HG02970 (cell line): Measurements from ENCODE around the gene MRPL46.

Experiments used
- ATAC-seq: cut with Tn5 transposase; IDR thresholded peaks from one replicate; pipeline ENCODE4 v1.9.1; 2021; ENCODE audit warnings: mild to moderate bottlenecking, moderate library complexity, moderate number of reproducible peaks; ENCODE audit not compliant: unreplicated experiment, low FRiP score

The MRPL46 gene

DNA sequence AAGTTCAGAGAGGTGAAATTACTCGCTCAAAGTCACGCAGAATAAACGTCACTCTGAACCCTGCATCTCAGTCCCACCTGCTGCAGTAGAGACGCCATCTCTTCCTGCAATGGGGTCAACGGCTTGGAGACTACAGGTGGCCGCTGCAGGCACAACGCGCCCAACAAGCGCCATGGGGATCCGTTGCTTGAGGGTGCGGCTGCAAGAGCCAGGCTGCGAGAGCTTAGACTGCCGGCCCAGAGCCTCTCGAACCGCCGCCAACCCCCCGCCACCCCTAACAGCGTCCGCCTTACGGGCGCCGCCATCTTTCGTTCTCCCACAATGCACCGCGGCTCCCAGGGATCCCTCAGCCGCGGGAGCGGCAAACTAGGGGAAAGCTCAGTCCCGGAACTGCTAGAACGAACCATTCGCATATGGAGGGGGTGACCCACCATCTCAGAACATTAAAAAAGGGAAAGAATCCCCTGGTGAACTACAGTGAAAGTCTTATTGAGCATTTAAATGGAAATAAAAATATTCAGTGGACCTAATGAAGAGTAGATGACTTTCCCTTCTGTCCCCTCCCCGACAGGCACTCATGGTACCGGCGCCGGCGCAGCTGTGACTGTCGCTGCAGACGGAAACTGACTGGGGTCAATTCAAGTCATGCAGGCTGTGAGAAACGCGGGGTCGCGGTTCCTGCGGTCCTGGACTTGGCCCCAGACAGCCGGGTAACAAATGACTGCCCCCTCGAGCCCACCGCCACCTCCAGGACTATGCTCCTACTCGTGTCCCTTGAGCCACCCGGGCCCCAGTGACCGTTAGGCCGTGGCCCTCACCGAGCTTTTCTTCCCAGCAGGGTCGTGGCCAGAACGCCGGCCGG is at the start of gene MRPL46, which contains the start of gene MRPS11:
TSS of gene MRPL46 (minus strand) at position 316 of the 862 bp plus-strand sequence. CDS start at position 305, 11 bp downstream.
TSS of gene MRPS11 (plus strand) at position 636 of the 862 bp plus-strand sequence. CDS start at position 646, 10 bp downstream.
- ATAC-seq, result peak; percentile 89

DNA sequence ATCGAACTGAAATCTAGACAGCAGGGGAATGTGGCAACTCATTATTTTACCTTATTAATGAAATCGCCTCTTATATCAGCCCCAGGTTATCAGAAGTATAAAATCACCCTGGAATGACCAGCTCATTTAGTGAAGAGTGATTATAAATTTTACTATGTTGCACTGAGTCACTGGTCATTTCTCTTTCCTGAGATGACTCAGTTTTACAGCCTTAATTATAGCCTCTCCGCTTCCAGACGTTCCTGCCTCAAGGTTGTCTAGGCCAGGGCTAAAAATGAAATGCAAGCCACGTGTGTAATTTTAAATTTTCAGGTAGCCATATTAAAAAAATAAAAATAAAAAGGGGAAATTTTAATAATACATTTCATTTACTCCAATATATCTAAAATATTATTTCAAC is 46.0 kb upstream of the MRPL46 start:
- no peak for ATAC-seq

DNA sequence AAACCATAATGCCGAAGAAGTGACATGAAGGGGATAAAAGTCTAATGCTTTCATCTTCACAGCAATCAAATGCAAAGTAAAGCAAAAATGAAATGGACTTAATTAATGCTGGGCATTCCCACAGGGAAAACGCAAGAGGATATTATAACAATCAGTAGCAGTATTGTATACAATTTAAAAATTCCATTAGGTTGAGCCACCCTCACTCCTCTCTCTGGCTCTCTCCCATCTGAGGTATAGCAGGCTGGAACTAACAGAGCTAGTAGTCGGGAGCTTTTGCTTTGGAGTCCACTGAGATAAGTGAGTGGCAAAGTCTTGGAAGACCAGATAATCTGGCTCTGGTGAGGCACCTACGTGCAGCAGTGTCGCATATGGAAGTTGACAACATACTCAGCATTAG is 45.4 kb upstream of the MRPL46 start:
- no peak for ATAC-seq

DNA sequence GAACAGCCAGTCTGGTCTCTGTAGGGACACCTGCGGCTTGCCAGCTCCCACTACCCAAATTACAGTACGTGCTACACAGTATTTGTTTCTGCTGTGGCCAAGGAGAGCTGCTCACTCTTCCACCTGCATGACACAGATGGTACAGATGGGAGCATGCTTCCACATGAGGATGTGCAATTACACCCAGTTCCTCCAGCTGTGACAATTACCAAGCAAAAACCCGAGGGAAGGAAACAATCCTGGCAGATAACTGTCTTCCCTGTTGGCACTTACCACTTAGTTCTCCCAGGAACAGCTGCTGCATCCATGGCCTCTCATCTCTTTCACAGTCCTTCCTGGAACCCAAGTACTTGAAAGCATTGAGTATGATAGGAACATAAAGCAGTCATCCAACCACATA is 44.9 kb upstream of the MRPL46 start:
- no peak for ATAC-seq

DNA sequence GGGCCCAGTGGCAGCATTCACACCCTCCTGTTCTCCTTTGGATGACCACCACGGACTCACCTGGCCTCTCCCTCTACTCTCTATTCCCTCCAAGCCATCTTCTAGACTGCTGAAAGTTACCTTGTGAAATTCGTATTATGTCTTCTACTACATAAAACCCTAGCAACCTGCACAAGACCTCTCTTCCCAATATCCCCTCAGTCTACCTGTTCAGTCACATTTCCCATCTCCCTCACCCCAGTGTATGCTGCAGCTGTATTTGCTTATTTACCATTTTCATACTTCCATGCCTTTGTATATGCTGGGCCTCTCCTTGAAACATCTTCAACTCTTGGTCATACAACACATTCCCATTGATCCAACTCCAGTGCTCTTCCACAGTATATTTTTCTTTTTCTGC is 44.0 kb upstream of the MRPL46 start:
- no peak for ATAC-seq

DNA sequence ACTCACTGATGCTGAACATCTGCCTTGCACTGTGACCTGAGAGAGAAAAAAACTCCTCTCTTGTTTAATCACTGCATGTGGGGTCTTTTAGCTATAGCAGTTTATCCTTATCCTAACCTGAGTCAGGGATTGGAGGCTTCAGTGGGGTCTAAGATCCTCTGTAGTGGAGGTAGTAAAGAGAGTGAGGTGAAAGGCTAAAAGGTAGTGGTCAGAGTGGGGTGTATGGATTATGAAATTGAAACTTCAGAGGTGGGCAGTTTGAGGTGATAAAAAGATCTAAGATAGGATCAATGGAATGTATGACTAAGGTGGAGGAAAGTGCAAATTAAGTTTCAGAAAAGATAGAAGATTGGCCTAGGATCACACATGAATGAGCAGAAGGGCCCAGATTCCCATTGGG is 42.8 kb upstream of the MRPL46 start:
- no peak for ATAC-seq

DNA sequence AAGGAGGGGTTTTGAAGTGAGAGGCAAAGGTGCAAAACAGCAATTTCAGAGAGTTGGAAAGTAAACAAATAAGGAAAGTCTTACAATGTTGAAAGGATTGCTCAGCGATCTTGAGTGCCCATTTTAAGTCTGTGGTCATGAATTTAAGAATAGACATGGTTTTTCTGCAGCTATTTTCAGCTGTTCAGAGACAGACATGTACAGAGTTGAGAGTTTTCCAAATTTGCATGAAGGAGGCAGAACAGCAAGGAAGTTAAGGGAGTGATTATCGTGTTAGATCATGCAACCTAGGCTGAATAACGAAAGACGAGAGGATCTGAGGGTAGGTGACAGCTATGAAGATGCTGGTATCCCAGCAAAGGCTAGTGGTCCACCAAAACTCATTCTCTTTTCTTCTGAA is 42.1 kb upstream of the MRPL46 start:
- ATAC-seq, result no peak

DNA sequence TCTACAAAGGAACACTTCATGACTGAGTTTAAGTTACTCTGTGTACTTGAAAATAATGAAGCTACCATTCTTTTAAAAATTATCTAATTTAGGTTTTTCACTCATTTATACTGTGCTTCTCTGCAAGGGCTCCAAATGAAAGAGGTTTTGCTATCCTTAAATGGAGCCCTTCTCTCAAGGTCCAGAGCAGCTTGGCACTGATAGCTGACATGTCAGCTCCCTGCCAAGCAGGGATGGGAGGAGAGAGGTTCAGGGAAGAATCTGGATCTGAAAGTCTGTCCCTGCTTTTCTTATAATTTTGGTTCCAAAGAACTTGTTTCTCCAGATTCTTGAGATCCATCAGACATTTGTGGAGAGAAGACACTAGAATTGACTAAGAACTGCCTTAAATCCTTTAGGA is 39.4 kb upstream of the MRPL46 start:
- no peak for ATAC-seq

DNA sequence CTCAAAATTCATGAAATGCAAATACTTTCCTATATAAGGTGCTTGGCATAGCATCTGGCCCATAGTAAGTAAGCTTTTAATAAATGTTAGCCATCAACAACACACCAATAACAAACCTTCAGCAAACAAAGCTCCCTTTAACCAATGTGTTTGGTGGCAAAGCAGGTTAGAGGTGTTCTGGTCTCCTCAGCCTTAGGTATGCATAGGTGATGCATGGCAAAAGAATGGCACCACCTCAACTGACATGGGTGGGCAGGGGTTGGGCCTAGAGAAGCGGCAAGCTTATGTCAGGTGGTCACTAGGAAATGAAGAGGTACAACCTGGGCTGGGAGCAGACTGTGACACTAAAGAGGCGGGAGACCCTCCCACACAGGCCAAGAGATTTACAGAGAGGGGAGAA is 38.5 kb upstream of the MRPL46 start:
- ATAC-seq, result no peak

DNA sequence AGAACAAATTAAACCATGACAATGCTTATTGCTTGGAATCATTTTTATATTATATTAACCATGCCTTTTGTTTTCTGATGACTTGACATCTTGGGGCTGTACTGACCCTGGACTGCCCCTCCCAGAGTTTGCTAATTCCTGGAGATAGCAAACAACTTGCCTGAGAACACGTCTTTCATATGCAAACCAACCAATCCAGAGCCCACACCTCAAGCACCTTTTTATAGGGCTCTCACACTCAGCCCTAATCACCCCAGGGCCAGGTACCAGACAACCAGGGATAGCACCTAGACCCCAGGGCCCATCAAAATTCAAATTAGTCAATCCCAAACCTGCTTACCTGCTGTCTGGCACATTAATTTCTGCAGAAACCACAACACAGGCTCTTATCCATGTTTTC is 37.3 kb upstream of the MRPL46 start:
- ATAC-seq, result no peak

DNA sequence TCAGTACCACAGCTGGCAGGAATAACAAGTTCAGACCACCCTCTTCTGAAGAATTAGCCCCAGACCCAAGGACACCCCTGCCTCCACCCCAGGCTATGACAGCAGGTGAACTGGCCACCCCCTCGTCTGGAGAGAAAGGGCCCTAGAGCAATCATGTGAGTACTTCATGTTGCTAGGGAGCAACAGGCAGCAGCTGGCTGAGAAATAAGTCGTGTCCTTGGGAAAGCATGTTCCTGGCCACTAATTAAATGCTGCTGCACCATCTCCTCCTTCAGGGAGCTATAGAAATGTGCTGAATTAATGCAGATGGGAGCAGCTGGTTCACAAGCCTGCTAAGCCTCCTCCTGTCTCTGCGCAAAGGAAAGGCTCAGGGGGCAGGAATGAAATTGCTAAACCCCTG is 31.8 kb upstream of the MRPL46 start:
- no peak for ATAC-seq

DNA sequence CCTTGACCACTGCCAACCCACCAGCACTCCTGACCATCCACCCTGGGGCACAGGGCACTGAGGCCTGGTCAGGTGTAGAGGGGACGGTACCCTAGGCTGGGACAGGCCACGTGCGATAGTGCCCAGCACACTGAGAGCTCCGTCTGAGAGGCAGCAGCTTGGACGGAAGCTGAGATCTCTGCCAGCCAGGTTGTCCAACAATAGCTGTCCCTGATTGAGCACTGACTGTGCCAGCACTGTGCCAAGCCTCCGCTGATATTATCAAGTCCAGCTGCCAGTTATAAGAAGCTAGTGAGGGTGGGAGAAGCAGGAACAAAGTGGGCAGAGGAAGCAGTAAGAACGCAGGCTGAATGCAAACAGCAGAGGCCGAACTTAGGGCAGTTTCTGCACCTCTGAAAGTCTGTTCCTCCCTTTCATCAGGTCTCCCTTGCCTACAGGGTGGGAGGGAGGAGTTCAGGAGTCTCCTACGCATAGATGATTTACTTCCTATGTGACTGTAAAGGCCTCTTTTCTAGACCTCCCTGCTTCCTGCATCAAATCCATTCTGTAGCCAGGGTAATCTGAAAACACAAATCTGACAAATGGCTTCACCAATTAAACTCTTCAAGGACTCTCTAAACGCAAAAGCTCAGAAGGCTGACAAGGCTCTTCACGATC is 30.0 kb upstream of the MRPL46 start:
- ATAC-seq, result no peak

DNA sequence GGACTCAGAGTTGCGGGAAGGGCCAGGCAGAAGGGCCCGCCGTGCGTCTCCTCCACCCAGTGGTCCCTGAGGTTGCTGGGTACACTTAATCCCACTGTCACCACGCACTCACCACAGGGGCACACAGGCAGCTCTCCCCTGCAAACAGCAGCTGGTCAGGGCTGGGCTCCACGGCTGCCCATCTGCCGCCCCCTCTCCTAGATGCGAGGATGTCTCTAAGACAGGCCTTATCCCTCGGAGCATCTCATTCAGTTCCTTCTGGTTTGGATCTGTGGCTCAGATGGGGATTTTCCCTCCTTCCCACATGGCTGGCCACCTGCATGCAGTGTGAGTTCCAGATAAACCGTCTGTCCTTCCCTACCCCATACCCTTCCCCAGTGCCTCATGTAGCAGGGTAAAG is 26.7 kb upstream of the MRPL46 start:
- ATAC-seq, result no peak

DNA sequence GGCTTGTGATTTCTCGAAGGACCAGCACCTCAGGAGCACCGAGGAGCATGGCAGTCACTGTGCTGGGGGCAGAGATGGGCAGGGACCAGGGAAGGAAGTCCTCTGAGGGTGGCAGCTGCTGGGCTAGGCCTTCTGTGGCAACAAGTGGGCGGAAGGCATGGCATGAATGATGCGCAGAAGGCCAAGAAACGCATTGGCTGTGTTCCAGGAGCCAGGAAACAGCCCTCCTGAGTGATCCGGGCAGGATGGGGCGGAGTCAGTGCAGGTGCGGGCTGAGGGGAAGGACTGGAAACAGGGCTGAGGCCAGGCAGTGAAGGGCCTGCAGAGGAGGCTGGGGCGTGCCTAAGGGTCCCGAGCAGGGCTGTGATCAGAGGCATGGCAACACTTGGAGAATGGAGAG is 24.0 kb upstream of the MRPL46 start:
- ATAC-seq, result no peak

DNA sequence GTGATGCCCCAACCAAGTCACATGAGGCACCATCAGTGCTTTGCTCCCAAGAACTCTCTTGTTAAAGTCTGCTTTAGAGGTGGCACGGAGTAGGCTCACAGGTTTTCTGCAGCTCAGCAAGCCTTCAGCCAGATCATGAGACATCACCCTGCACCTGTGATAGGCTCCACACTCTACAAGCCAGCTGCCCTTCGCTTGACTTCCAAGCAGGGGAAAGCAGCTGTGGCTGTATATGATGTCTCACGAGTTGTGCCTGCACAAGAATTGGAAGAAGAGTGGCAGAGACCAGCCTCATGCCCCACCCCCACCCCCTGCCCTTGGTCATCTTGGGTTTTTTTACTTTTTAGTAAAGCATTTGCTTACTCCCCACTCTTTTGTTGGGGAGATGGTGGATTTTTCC is 22.8 kb upstream of the MRPL46 start:
- no peak for ATAC-seq

DNA sequence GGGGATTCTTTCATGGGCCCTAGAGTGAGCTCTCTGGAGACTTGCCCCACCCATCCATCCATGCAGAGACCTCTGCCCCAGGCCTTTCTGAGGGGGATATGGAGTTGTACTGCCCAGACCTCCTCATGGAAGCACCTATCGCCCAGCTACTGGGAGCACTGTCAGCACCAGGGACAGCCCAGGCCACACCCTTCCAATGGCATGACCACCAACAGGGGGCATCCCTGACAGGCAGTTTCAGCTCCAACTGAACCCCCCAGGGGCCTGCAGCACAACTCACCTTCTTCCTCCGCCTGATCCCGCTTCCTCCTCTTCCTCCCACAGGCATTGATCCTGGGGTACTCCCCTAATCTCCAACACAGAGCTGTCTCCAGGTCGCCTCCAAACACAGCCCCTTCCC is 22.1 kb upstream of the MRPL46 start:
- no peak for ATAC-seq

DNA sequence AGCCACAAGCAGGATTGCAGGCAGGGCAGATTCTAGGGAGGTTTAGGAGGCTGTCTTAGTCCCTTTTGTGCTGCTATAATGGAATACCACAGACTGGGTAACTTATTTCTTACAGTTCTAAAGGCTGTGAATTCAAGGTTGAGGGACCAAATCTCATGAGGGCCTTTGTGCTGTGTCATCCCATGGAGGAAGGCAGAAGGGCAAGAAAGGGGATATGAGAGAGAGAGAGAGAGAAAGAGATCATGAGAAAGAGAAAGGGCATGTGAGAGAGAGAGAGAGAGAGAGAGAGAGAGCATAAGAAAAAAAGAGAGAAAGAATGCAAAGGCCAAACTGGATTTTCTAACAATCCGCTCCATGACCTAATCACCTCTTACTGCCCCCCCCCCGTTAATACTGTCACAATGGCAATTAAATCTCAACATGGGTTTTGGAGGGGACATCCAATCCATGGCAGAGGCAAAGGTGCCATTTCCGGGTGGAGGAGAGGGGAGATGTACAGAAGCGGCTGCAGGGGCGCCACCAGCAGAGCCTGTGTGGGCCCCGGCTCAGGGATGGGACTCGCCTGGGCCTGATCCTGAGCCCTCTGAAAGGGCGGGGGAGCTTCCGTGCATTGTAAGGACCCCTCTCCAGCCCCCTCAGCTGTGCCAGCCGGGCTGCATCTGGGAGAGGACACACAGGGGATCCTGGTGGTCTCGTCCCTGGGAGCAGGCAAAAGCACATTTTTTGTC is 20.8 kb upstream of the MRPL46 start:
- no peak for ATAC-seq

DNA sequence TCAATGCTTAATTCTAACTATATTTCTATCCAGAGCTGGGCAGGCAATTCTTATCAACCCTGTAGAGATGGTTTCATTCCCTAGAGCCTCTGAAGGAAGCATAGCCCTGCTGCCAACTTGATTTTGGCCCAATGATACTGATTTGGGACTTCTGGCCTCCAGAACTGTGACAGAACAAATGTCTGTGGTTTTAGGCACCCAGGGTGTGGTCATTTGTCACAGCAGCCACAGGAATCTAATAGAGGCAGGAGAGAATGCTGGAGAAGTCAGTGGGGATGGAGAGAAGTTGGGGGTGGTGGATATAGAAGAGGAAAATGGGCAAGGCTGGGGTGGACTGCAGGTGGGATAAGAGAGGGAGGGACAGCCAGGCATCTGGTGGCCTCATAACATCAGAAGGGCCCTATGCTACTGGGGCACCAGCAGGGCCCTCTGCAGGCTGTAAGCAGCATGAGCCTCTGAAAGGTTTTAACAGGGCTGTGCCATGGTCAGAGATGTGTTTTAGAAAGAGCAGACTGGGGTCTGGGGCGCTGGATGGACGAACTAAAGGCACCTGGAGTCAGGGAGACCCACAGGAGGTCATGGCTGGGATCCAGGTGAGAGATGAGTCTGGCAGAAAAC is 20.1 kb upstream of the MRPL46 start:
- no peak for ATAC-seq

DNA sequence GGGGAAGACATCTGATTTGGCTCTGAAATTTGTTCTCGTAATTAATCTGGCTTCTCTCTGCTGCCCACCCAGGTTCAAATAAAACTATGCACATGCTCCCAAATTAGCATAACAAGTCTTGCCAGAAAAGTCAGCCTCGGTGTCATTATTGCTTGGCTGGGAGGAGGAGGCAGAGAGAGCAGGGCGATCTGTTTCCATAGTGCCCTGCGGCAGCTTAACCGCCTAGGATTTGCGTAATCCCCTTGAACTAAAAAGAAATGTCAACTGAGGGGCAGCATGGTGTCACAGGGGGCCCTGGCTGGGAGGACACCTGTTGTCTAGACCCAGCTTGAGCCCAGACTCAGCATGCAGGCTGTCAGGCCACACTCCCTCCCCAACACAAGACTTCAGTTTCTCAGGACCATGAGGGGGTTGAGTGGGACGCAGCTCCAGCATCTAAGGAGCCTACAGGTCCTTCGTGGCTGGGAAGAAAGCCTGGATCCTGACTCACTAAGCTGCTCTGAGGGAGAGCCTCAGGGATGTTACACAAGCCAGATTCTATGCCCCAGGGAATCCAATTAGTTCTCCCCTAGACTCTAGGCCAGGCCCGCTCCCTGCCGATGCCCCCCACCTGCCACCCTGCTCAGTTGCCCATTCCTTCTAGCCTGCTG is 17.6 kb upstream of the MRPL46 start:
- no peak for ATAC-seq

DNA sequence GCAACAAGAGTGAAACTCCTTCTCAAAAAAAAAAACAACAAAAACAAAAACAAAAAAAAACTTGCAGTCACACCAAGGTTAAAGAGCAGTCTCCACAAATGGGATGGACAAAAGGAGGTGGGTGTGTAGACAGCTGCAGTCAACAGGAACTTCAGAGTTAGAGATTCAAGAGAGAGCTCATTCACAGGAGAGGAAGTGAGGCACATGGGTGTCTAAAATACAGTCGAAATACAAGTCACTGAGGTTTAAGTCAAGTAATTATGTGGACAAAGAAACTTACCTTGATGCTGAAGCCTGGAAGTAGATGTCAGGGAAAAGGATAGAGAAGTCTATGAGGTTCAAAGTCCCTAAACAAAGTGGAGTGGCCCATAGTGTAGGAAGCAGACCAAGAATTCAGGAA is 15.1 kb upstream of the MRPL46 start:
- ATAC-seq, result no peak
